Measurements from ENCODE around the gene HAGHL. TPM values are rescaled to one million over a fixed set of nuclear protein-coding genes. Genes with fewer than 3 reads are reported as not detected.

The HAGHL gene
- total and polyA plus RNA-seq, 12 donors = 0.35 to 63.5 (median 6.0) TPM; not detected in 1

GRCh38 chr16:729768-730665, 3.1 kb downstream of the HAGHL start:
- no peak for TF ChIP-seq POLR2A (IDR thresholded peaks at IDR 0.05)
- no peak for TF ChIP-seq CTCF (IDR thresholded peaks at IDR 0.05)
- intact Hi-C loops (cut with DNase I) = no loop called here
- Histone ChIP-seq H3K36me3 (replicated peaks in 1 of 2) (peaks cover 0 to 33% of the 10 kb centered on the region in 2 donors), H3K27me3 (no peaks in the 10 kb centered on the region), H3K4me3 (no peak overlapping the region), H3K27ac (no peak overlapping the region), H3K9me3 (replicated peaks in 1 of 3) (no peaks in the 10 kb centered on the region), H3K4me1 (replicated peaks in 1 of 2) (peaks cover 16 to 19% of the 10 kb centered on the region in 2 donors)
- 86 to 92% (median 88%) methylated on average over 11 to 37 of the region's 37 CpGs for WGBS, 4 donors
- peak in 2 of 7 donors; percentile 10 to 23 for DNase-seq

DNA sequence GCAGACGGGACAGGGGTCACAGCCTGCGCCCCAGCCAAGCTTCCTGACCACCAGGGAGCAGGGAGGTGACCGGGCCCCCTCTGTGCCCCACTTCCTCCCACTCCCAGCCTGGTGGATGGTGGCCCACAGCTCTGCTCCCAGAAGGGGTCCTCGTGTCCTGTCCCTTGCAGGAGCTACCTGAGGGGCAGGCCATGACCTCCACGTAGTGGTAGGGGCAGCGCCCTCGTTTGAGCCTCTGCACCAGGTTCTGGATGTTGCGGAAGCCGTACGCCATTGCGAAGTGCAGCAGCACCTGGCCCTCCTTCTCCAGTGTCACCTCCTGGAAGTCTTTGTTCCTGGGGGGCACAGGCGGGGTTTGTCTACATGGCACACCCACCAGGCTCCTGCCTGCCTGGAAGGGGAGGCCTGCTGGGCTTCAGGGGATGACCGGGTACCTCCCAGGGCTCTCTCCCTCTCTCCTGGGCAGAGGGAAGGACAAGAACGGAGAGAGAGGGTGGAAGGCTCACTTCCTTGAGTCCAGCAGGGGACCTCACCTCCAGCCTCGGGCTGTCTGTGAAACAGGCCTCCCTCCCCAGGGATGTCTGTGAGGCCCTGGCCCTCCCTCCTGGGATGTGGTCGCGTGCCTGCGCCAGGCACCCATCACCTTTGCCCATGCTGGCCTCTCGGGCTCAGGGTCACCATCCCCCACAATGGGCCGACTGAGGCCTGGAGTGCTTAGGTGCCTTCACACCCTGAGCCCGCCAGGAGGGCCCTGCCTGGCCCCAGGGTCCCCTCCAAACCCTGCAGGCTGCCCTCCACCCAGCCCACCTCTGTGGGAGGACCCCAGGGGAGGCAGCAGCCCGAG, 4.0 kb downstream of the HAGHL start:
- Histone ChIP-seq H3K27ac (no peak overlapping the region), H3K9me3 (replicated peaks in 1 of 3) (no peaks in the 10 kb centered on the region), H3K27me3 (no peaks in the 10 kb centered on the region), H3K4me3 (no peak overlapping the region), H3K36me3 (replicated peaks in 1 of 2) (peaks cover 0 to 42% of the 10 kb centered on the region in 2 donors), H3K4me1 (replicated peaks in 1 of 2) (peaks cover 16 to 19% of the 10 kb centered on the region in 2 donors)
- TF ChIP-seq POLR2A (IDR thresholded peaks at IDR 0.05) (no peak), CTCF (IDR thresholded peaks at IDR 0.05) (no peak)
- DNase-seq = peak in 1 of 7 donors; percentile 7
- intact Hi-C loops (cut with DNase I) = no loop called here
- WGBS, 4 donors = 87 to 94% (median 90%) methylated on average over 3 to 22 of the region's 22 CpGs

DNA sequence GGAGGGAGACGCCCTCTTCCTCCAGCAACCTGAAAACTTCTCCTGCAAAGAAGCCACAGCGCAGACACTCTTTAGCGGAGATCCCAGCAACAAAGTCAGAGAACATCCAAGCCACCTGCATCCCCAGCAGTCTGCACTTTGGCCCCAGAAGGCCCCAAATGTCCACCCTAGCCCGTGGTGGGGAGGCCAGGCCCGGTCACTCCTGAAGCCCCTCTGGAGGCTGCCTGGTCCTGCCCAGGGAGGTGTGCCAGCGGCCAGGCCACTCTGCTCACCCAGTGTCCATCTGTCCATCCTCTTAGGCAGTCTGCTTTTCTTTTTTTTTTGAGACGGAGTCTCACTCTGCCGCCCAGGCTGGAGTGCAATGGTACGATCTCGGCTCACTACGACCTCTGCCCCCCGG, 5.4 kb downstream of the HAGHL start:
- H3K4me3 ChIP-seq = no peak overlapping the region
- no peaks in the 10 kb centered on the region for H3K27me3 ChIP-seq
- DNase-seq = no peak
- peaks cover 13 to 15% of the 10 kb centered on the region in 2 donors for H3K4me1 ChIP-seq (replicated peaks in 1 of 2)
- intact Hi-C loops (cut with DNase I) = no loop called here
- TF ChIP-seq CTCF (IDR thresholded peaks at IDR 0.05) = no peak
- TF ChIP-seq POLR2A (IDR thresholded peaks at IDR 0.05) = no peak
- H3K36me3 ChIP-seq (replicated peaks in 1 of 2) = peaks cover 0 to 56% of the 10 kb centered on the region in 2 donors
- H3K27ac ChIP-seq = no peak overlapping the region
- 93 to 98% (median 96%) methylated on average over 10 to 12 of the region's 12 CpGs for WGBS, 4 donors
- no peaks in the 10 kb centered on the region for H3K9me3 ChIP-seq (replicated peaks in 1 of 3)

- Histone ChIP-seq H3K36me3 (replicated peaks in 1 of 2) (peaks cover 0 to 56% of the 10 kb centered on the region in 2 donors), H3K9me3 (replicated peaks in 1 of 3) (no peaks in the 10 kb centered on the region), H3K4me1 (replicated peaks in 1 of 2) (peaks cover 7 to 9% of the 10 kb centered on the region in 2 donors), H3K27ac (no peak overlapping the region), H3K27me3 (no peaks in the 10 kb centered on the region), H3K4me3 (no peak overlapping the region)
- TF ChIP-seq CTCF (IDR thresholded peaks at IDR 0.05) = no peak
- no peak for TF ChIP-seq POLR2A (IDR thresholded peaks at IDR 0.05)
- 68 to 95% (median 91%) methylated on average over 5 to 13 of the region's 13 CpGs; no CpG with 5 or more reads in 1 of the 4 donors for WGBS, 4 donors
- intact Hi-C loops (cut with DNase I) = no loop called here
- DNase-seq = peak in 1 of 7 donors; percentile 8
Observed at GRCh38 chr16:732936-733335, 6.0 kb downstream of the HAGHL start.

Measured in adrenal gland (tissue), 12 donors.